ENCODE data around the gene CTU1. TPM values are rescaled to one million over a fixed set of nuclear protein-coding genes. Genes with fewer than 3 reads are reported as not detected.

The CTU1 gene
- polyA plus RNA-seq, 1 experiment: 3.3 TPM

- DNase-seq (ENCODE audit: low read depth): no peak
- Histone ChIP-seq H3K27me3 (ENCODE audit: control insufficient read depth, insufficient read depth, low read length) (no peaks in the 10 kb centered on the region), H3K36me3 (ENCODE audit: control insufficient read depth, insufficient read depth, low read length) (no peaks in the 10 kb centered on the region), H3K4me3 (ENCODE audit: low read depth, low read length) (no peak overlapping the region)
- POLR2A ChIA-PET: no interaction called here
- no peak for TF ChIP-seq CTCF (IDR thresholded peaks at IDR 0.05; ENCODE audit: insufficient read depth, low read depth, low read length)
- CTCF ChIA-PET: no interaction called here
Measured at GRCh38 chr19:51122112-51122981, 14.1 kb upstream of the CTU1 start.

DNA sequence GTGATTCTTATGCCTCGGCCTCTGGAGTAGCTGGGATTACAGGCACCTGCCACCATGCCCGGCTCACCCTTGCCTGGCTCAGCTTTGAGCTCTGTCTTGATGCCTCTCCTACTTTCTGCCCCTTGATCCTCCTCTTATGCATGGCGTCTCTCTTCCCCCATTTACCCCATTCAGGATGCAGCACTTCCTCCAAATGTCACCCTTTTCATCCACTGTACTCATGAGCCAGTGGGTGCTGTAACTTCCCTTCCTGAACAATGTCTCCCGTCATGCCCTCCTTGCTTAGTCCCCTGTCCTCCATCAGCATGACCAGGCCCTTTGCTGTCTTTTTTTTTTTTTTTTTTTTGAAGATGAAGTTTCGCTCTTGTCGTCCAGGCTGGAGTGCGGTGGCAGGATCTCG lies 13.0 kb upstream of the CTU1 start:
- ChIA-PET CTCF (no interaction called here), POLR2A (no interaction called here)
- no peak for TF ChIP-seq CTCF (IDR thresholded peaks at IDR 0.05; ENCODE audit: insufficient read depth, low read depth, low read length)
- H3K27me3 ChIP-seq (ENCODE audit: control insufficient read depth, insufficient read depth, low read length): no peaks in the 10 kb centered on the region; the same call in 1 of the 2 replicates
- no peaks in the 10 kb centered on the region for H3K36me3 ChIP-seq (ENCODE audit: control insufficient read depth, insufficient read depth, low read length)
- no peak overlapping the region for H3K4me3 ChIP-seq (ENCODE audit: low read depth, low read length)
- DNase-seq (ENCODE audit: low read depth): no peak

- ChIA-PET CTCF (no interaction called here), POLR2A (no interaction called here)
- DNase-seq (ENCODE audit: low read depth): no peak
- Histone ChIP-seq H3K27me3 (ENCODE audit: control insufficient read depth, insufficient read depth, low read length) (no peaks in the 10 kb centered on the region; the same call in 1 of the 2 replicates), H3K4me3 (ENCODE audit: low read depth, low read length) (no peak overlapping the region), H3K36me3 (ENCODE audit: control insufficient read depth, insufficient read depth, low read length) (no peaks in the 10 kb centered on the region)
- TF ChIP-seq CTCF (IDR thresholded peaks at IDR 0.05; ENCODE audit: insufficient read depth, low read depth, low read length): no peak
Measured at GRCh38 chr19:51120160-51120559, 12.0 kb upstream of the CTU1 start.

GRCh38 chr19:51119611-51120010 lies 11.4 kb upstream of the CTU1 start:
- ChIA-PET CTCF (no interaction called here), POLR2A (no interaction called here)
- Histone ChIP-seq H3K4me3 (ENCODE audit: low read depth, low read length) (no peak overlapping the region), H3K27me3 (ENCODE audit: control insufficient read depth, insufficient read depth, low read length) (no peaks in the 10 kb centered on the region; the same call in 1 of the 2 replicates), H3K36me3 (ENCODE audit: control insufficient read depth, insufficient read depth, low read length) (no peaks in the 10 kb centered on the region)
- TF ChIP-seq CTCF (IDR thresholded peaks at IDR 0.05; ENCODE audit: insufficient read depth, low read depth, low read length): no peak
- DNase-seq (ENCODE audit: low read depth): no peak

DNA sequence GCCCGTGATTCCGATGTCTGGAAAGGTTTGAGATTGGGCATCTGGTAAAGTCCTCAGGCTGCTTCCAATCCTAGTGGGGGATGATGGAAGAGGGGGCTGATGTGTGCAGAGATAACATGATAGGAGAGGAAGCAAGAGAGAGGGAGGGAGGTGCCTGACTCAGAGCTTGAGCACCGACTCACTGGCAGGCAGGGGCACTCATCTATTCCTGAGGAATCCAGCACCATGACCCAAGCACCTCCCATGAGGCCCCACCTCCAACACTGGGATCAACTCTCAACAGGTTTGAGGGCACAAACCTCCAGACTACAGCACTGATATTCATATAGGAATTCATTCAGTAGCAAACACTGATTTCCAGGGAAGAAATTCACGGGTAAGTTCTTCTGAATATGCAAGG lies 10.9 kb upstream of the CTU1 start:
- DNase-seq (ENCODE audit: low read depth): no peak
- CTCF ChIA-PET: no interaction called here
- Histone ChIP-seq H3K4me3 (ENCODE audit: low read depth, low read length) (no peak overlapping the region), H3K36me3 (ENCODE audit: control insufficient read depth, insufficient read depth, low read length) (no peaks in the 10 kb centered on the region), H3K27me3 (ENCODE audit: control insufficient read depth, insufficient read depth, low read length) (no peaks in the 10 kb centered on the region; the same call in 1 of the 2 replicates)
- no peak for TF ChIP-seq CTCF (IDR thresholded peaks at IDR 0.05; ENCODE audit: insufficient read depth, low read depth, low read length)
- POLR2A ChIA-PET: no interaction called here
